Measurements from ENCODE around the gene ZNF503.
A peak's percentile ranks its signal among the peaks of the same experiment; 100 is the strongest.

The ZNF503 gene

GRCh38 chr10:75430000-75430763 is 28.6 kb upstream of the ZNF503 start:
- peak; percentile 38 for DNase-seq

- DNase-seq, result no peak
These were observed 27.7 kb upstream of the ZNF503 start for GRCh38 chr10:75429159-75429827.

DNA sequence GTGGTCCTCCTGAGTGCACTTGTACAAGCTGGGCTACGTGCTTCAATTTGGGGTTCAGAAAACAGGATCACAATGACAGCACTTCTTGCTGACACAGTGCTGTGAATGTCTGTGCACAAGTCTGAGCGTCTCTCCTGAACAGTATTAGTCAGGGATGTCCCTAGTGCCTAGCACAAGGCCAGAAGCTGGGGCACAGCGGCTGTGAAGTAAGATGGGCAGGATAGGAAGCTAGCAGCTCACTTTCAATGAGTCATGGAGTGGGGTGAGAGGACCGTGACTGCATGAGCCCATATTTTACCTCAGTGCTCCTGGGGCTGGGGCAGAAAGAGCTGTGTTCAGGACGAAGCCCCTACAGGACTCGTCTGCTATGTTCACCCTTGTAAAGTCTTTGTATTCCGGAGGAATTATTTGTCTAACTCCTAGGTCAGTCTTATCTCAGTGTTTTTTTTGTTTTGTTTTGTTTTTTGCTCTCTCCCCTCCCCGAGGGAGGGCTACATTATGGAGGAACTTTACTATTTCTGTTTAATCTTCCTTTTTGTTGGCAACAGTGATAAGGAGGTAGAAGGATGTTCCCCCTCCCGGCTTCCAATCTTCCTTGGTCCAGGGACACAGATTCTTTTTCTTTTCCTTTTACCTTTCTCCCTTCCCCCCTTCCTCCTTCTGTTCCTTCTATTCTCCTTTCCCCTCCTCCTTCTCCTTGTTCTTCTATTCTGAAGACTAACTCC is 27.0 kb upstream of the ZNF503 start:
- peak; percentile 31 for DNase-seq

DNA sequence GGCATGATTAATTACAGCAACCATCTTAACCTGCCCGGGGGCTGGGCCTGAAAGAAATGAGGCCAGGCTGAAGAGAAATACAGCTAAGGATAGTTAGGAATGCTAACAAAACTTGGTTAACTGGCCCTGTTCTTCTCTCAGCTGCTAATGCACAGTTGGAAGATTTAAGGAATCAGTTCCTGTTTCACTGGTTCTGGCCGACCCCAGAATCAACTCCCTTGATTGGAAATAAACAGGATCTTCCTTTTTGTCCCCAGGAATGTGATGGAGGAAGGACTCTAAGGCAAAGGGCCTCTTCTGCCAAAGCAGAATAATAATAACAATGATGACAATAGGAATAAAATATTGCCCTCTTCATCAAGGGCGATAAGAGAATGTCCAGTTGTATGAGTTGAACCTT is 26.4 kb upstream of the ZNF503 start:
- no peak for DNase-seq

- DNase-seq, result no peak
These were observed 25.3 kb upstream of the ZNF503 start for GRCh38 chr10:75426880-75427279.

DNA sequence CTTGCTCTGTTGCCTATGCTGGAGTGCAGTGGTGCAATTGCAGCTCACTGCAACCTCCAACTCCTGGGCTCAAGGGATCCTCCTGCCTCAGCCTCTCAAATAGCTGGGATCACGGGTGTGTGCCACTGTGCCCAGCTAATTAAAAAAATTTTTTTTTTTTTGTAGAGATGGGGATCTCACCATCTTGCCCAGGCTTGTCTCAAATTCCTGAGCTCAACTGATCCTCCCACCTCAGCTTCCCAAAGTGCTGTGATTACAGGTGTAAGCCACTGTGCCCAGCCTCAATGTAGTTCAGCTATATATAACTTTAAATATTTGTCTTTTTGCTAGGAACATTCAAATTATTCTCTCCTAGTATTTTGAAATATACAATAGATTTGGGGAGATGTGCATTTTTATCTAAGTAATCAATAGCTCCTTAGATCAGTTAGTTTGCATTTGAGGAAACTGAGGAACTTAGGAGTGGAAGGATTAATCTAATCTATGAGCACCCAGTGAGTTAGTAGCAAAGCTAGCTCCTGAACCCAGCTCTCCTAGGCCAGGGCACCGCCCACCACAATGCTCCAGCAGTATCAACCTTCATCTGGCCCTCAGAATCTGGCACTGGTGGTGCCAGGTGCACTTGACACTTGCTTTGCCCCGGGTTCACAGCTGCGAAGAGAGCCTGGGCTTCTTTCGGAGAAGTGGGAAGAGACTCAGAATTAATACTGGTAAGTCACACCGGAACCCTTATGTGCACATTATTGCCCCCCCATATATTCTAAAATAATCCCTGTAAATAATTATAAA is 23.9 kb upstream of the ZNF503 start:
- DNase-seq, result no peak

DNA sequence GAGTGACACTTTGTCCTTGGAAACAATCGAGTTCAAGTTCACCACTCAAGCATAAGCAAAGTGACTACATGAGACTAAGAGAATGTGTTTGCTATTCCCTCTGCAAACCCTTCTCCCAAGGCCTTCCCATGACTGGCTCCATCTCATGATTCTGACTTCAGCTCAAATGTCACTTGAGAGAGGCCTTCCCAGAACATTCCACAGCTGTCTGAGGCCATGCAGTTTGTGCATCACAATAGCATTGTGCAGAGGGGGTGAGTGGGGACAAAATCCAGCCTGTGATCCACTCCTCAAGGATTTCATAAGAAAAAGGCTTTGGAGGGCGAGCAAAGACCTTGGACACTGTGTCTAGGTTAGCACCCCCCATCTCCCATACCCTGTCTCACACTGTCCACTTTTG is 23.0 kb upstream of the ZNF503 start:
- no peak for DNase-seq

GRCh38 chr10:75422913-75423312 is 21.3 kb upstream of the ZNF503 start:
- DNase-seq, result no peak

- no peak for DNase-seq
These were observed 17.1 kb upstream of the ZNF503 start for GRCh38 chr10:75418712-75419111.

DNA sequence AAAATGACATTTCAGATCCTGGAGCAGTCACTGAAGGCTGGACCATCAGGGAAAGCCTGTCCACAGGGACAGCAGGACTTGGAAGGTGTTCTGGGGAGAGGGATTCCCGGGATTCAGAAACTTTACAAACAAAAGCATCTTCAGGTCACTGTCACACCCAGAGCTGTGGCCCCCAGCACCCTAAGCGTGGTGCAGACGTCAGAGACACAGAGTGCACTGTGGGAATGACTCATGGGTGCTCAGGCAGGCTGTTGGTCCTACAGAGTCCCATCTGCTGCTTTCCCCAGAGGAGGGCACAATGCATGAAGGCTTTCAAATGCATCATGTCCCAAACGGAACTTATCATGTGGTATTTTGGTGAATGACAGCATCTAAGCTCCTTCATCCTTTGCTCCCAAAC is 16.7 kb upstream of the ZNF503 start:
- DNase-seq, result no peak

DNA sequence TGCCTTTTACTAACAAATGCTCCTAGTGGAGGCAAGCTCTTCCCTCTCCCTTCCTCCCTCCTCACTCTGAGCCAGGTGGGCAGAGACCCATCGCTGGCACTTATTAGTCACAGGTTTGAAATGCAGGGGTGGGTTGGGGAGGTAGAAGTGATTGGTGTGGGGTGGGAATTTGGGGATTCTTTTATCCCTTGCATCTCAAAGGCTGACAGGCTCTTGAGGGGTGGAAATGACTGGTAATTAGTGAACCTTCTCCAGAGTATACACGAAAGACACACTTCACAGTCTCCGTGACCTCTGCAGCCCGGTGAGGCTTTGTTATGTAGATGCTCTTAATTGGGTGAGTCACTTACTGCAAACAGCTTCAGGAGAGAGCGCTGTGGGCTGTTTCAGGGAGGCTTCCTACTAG is 16.0 kb upstream of the ZNF503 start:
- no peak for DNase-seq

DNA sequence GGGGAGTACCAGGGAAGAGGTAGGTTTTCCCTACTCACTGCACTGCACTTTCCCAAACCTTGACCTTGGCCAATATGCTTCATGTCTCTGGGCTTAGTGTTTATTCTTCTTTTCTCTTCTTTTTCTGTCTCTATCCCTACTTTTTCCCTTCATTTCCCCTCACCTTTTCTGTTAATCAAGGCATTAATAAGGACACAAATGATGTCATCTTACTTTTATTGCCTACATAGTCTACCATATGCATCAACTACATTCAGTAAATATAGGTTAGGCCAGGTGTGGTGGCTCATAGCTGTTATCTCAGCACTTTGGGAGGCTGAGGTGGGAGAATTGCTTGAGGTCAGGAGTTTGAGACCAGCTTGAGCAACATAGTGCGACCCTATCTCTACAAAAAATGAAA is 13.0 kb upstream of the ZNF503 start:
- DNase-seq, result no peak

DNA sequence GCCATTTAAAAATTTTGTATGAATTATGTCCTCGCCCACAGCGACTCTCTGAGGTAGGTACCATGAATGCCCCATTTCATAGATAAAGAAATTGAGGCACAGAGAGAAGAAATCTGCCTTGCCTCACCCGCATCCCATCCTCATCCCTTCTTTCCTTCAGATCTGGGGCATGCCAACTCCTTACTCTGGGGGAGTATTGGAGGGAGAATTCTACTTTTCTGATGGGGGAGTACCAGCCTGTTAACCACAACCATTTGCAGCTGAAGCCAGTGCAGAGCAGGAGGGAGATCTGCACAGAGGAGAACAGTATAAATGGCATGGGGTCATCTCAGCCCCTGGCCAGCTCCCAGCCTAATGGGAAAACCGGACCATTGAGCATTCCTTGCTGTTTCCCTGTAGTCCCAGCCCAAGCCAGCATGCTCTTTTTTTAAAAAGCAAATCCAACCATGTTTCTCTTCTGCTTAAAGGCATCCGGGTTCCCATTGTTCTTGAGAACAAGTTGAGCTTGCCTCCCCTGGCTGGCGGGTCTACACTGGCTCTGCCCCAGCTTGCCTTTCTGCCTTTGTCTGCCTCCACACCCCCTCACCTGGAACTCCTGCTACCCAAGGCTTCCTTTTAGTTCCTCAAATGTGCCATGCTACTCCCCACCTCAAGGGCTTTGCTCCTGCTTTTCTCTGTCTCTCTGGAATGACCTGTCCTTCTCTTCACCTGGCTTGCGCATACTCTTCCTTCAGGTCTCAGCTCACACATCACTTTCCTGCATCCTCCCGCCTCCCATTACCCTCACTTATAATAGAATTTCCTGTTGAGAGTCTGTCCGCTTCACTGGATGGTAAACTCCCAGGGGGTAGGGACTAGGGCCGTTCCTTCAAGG is 8.8 kb upstream of the ZNF503 start:
- no peak for DNase-seq

GRCh38 chr10:75408911-75409885 is 7.6 kb upstream of the ZNF503 start:
- peak; percentile 36 for DNase-seq

GRCh38 chr10:75408509-75408875 is 6.9 kb upstream of the ZNF503 start:
- no peak for DNase-seq

DNA sequence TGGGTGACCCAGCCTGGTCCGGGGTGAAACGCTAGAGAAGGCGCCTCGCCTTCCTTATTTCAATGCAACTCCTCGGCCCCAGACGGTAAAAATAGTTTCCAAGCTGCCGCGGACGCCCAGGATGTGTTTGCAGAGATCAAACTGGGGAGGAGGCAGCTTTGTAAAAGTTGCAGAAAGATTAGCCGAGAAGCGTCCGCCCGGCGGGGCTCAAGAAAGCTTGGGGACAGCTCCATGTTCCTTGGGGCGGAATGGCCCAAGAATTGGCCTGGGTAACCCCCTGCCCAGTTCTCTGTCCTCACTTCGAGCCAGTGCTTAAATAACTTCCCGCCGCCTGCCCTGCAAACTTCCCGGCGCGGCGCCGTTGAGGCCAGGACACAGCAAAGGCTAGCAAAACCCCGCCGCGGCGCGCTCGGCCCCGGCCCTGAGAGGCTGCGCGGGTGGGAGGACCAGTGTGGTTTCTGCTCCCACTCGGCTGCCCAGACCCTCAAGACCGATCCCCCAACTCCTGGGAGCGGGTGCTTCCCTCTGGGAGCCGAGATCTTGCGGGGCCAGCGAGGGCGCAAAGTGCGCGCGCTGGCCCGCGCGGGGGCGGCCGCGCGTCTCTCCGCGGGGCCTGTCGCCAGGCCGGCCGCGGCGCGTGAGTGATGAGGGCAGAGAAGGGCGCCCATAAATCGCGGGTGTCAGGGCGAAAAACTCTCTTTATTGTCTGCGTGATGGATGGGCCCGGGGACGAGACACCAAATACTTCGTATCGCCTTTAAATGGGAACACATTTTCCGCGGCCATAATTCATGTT is 6.3 kb upstream of the ZNF503 start:
- DNase-seq, result no peak

- DNase-seq, result no peak
These were observed 5.7 kb upstream of the ZNF503 start for GRCh38 chr10:75407224-75407712.

DNA sequence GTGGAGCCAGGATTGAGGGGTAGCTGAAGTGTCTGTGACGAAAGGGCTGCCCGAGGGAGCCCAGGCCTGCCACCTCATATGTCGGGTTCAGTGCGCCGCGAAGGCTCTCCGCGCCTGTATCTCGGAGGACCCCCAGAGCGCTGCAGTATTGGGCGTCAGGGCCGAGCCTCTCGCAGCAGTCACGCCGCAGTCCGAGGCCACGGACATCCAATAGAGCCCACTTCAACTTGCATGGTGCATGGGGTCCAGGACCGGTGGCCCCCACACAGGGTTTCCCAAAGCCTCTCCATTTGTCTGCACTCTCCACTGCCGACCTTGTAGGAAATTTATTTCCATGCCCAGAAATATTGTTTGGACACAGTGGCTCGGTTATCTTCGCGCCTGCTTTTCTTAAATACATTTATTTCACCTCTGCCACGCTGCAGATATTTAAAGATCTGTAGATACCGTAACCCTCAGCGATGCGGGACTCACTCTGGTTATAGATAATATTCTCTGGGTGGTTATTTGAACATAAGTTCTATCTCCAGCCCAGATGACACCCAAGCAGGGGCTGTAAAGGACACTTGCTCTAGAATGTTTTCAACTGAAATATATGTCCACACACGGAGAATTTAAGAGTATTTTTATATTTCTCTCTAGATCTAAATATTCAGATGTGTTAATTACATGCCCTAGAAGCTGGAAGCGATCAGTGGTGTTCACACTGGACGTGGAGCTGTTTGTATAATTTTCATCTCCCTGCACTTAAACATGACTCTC is 5.1 kb upstream of the ZNF503 start:
- DNase-seq, result no peak

Data from CD4-positive, alpha-beta T cell treated with Interferon gamma for 1 hour (primary cell).